ENCODE data around the gene SCNN1B. TPM values are rescaled to one million over a fixed set of nuclear protein-coding genes. Genes with fewer than 3 reads are reported as not detected.

Gene SCNN1B
- polyA plus RNA-seq, 2 donors: 46.0 to 99.9 TPM

DNA sequence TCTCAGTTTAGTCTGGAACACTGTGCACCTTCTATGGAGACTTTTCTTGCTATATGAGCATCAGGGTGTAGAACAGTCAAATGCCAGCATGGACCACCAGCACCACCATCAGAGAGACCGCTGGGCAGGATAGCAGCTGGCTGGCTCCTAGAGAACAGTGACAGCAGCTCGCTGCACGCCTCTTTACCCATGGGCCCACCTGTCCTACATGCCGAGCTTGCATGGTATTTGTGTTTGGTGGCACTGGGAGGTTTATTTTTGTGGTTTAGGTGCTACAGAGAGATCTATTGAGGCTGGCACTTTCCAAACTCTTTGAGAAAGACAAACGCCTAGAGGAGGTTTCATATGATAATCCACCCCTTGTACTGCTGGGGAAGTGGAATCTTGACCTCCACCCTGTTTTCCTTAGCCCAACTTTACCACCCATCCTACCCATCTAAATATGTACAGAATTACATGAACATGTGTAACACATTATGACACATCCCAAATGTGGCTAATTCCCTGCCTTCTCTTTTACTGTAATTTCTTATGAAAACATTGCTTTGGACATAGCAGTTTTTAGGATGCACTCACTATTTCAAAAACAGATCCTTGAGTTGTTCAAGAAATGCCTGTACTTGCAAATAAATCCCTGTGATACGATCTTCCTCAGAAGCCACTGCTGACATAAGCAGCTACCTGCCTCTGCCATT lies 104.6 kb downstream of the SCNN1B start:
- Histone ChIP-seq H3K4me1 (ENCODE audit: control insufficient read depth in 2 of 2, insufficient read depth in 2 of 2, low read length in 1 of 2) (no peaks in the 10 kb centered on the region), H3K27ac (ENCODE audit: low read depth in 2 of 2, low read length in 1 of 2) (no peak overlapping the region), H3K4me3 (ENCODE audit: low read depth in 1 of 2, low read length in 2 of 2) (no peak overlapping the region), H3K36me3 (ENCODE audit: control insufficient read depth in 2 of 2, insufficient read depth in 2 of 2, low read length in 1 of 2) (peaks cover 16 to 26% of the 10 kb centered on the region in 2 donors), H3K9me3 (ENCODE audit: control insufficient read depth in 2 of 2, insufficient read depth in 1 of 2, low read depth in 1 of 2, low read length in 1 of 2) (no peaks in the 10 kb centered on the region), H3K27me3 (ENCODE audit: control insufficient read depth in 1 of 2, insufficient read depth in 2 of 2, low read length in 2 of 2) (no peaks in the 10 kb centered on the region)
- 90 to 94% methylated on average over 6 of the region's 6 CpGs for WGBS, 2 donors

GRCh38 chr16:23407436-23408127 lies 105.5 kb downstream of the SCNN1B start:
- 94% methylated on average over 9 of the region's 9 CpGs for WGBS, 2 donors
- Histone ChIP-seq H3K9me3 (ENCODE audit: control insufficient read depth in 2 of 2, insufficient read depth in 1 of 2, low read depth in 1 of 2, low read length in 1 of 2) (no peaks in the 10 kb centered on the region), H3K4me3 (ENCODE audit: low read depth in 1 of 2, low read length in 2 of 2) (no peak overlapping the region), H3K27me3 (ENCODE audit: control insufficient read depth in 1 of 2, insufficient read depth in 2 of 2, low read length in 2 of 2) (no peaks in the 10 kb centered on the region), H3K27ac (ENCODE audit: low read depth in 2 of 2, low read length in 1 of 2) (no peak overlapping the region), H3K4me1 (ENCODE audit: control insufficient read depth in 2 of 2, insufficient read depth in 2 of 2, low read length in 1 of 2) (no peaks in the 10 kb centered on the region), H3K36me3 (ENCODE audit: control insufficient read depth in 2 of 2, insufficient read depth in 2 of 2, low read length in 1 of 2) (peaks cover 19 to 26% of the 10 kb centered on the region in 2 donors)

- Histone ChIP-seq H3K9me3 (ENCODE audit: control insufficient read depth in 2 of 2, insufficient read depth in 1 of 2, low read depth in 1 of 2, low read length in 1 of 2) (no peaks in the 10 kb centered on the region), H3K27me3 (ENCODE audit: control insufficient read depth in 1 of 2, insufficient read depth in 2 of 2, low read length in 2 of 2) (no peaks in the 10 kb centered on the region), H3K36me3 (ENCODE audit: control insufficient read depth in 2 of 2, insufficient read depth in 2 of 2, low read length in 1 of 2) (peaks cover 20 to 26% of the 10 kb centered on the region in 2 donors), H3K4me1 (ENCODE audit: control insufficient read depth in 2 of 2, insufficient read depth in 2 of 2, low read length in 1 of 2) (no peaks in the 10 kb centered on the region), H3K4me3 (ENCODE audit: low read depth in 1 of 2, low read length in 2 of 2) (no peak overlapping the region), H3K27ac (ENCODE audit: low read depth in 2 of 2, low read length in 1 of 2) (no peak overlapping the region)
- 91 to 96% methylated on average over 17 to 19 of the region's 21 CpGs for WGBS, 2 donors
Observed at GRCh38 chr16:23408242-23408822, 106.2 kb downstream of the SCNN1B start.

DNA sequence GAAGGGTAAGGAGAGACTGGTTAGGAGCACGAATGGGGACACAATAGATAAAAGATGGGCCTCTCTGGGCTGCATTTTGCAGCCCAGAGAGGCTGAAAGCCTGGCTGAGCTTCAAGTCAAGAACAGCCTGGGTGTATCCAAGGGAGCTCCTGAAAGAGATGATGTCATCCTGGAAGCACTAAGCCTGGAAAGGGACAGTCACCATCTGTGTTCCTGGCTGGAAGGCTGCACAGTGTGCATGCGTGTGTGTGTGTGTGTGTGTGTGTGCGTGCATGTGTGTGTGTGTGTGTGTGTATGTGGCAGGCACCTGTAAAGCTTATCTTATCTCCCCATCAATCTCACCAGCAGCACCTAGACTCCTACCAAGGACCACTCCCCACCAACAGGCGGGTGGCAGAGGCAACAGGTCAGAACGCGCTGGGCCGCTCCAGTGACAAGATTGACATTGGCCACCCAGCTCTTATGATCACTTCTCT lies 106.8 kb downstream of the SCNN1B start:
- H3K36me3 ChIP-seq (ENCODE audit: control insufficient read depth in 2 of 2, insufficient read depth in 2 of 2, low read length in 1 of 2): peaks cover 21% of the 10 kb centered on the region in 2 donors
- no peak overlapping the region for H3K27ac ChIP-seq (ENCODE audit: low read depth in 2 of 2, low read length in 1 of 2)
- 75 to 79% methylated on average over 7 of the region's 7 CpGs for WGBS, 2 donors

GRCh38 chr16:23409522-23409921 lies 107.4 kb downstream of the SCNN1B start:
- Histone ChIP-seq H3K4me1 (ENCODE audit: control insufficient read depth in 2 of 2, insufficient read depth in 2 of 2, low read length in 1 of 2) (no peaks in the 10 kb centered on the region), H3K36me3 (ENCODE audit: control insufficient read depth in 2 of 2, insufficient read depth in 2 of 2, low read length in 1 of 2) (peaks cover 23 to 26% of the 10 kb centered on the region in 2 donors), H3K27me3 (ENCODE audit: control insufficient read depth in 1 of 2, insufficient read depth in 2 of 2, low read length in 2 of 2) (no peaks in the 10 kb centered on the region), H3K9me3 (ENCODE audit: control insufficient read depth in 2 of 2, insufficient read depth in 1 of 2, low read depth in 1 of 2, low read length in 1 of 2) (no peaks in the 10 kb centered on the region), H3K4me3 (ENCODE audit: low read depth in 1 of 2, low read length in 2 of 2) (no peak overlapping the region), H3K27ac (ENCODE audit: low read depth in 2 of 2, low read length in 1 of 2) (no peak overlapping the region)
- 85 to 88% methylated on average over 2 of the region's 2 CpGs for WGBS, 2 donors

More for the DNA sequence above, 106.8 kb downstream of the SCNN1B start:
- Histone ChIP-seq H3K9me3 (ENCODE audit: control insufficient read depth in 2 of 2, insufficient read depth in 1 of 2, low read depth in 1 of 2, low read length in 1 of 2) (no peaks in the 10 kb centered on the region), H3K4me1 (ENCODE audit: control insufficient read depth in 2 of 2, insufficient read depth in 2 of 2, low read length in 1 of 2) (no peaks in the 10 kb centered on the region), H3K27me3 (ENCODE audit: control insufficient read depth in 1 of 2, insufficient read depth in 2 of 2, low read length in 2 of 2) (no peaks in the 10 kb centered on the region), H3K4me3 (ENCODE audit: low read depth in 1 of 2, low read length in 2 of 2) (no peak overlapping the region)

DNA sequence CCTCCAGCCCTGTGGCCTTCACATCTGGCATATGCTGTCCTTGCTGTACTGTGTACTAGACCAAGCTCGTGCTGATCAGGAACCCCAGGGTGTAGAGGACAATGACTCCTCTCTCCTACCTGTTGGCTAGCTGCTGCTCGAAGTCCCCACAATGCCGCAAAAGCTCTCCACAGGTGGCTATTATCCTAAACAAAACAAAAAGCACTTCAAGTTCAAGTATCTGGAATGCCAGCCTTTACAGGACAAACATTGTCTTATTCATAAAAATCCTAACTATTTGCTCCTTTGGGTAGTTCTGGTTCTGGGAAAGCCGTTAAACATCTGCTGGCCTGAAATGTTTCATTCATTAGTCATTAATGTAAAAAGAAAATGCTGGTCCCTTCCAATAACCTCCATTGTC lies 108.1 kb downstream of the SCNN1B start:
- no peaks in the 10 kb centered on the region for H3K27me3 ChIP-seq (ENCODE audit: control insufficient read depth in 1 of 2, insufficient read depth in 2 of 2, low read length in 2 of 2)
- H3K27ac ChIP-seq (ENCODE audit: low read depth in 2 of 2, low read length in 1 of 2): no peak overlapping the region
- no peaks in the 10 kb centered on the region for H3K4me1 ChIP-seq (ENCODE audit: control insufficient read depth in 2 of 2, insufficient read depth in 2 of 2, low read length in 1 of 2)
- no peaks in the 10 kb centered on the region for H3K9me3 ChIP-seq (ENCODE audit: control insufficient read depth in 2 of 2, insufficient read depth in 1 of 2, low read depth in 1 of 2, low read length in 1 of 2)
- no peak overlapping the region for H3K4me3 ChIP-seq (ENCODE audit: low read depth in 1 of 2, low read length in 2 of 2)
- 87 to 90% methylated on average over 4 of the region's 4 CpGs for WGBS, 2 donors
- peaks cover 23 to 24% of the 10 kb centered on the region in 2 donors for H3K36me3 ChIP-seq (ENCODE audit: control insufficient read depth in 2 of 2, insufficient read depth in 2 of 2, low read length in 1 of 2)

DNA sequence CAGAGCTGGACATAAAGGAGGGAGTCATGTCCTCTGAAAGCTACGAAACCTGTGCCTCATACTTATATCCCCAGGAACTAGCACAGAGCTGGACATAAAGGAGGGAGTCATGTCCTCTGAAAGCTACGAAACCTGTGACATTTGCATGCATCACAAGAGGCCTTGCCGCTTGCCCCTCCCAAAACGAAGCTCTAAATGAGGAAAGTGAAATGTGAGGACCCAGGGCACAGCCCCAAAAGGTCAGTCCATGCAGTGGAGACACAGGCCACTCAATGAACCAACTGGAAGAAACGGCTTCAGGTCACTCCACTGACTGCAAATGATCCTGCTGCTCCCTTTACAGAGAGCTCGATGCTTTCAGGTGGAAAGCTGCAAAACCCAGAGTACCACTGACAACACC lies 112.6 kb downstream of the SCNN1B start:
- Histone ChIP-seq H3K9me3 (ENCODE audit: control insufficient read depth in 2 of 2, insufficient read depth in 1 of 2, low read depth in 1 of 2, low read length in 1 of 2) (no peaks in the 10 kb centered on the region), H3K27me3 (ENCODE audit: control insufficient read depth in 1 of 2, insufficient read depth in 2 of 2, low read length in 2 of 2) (no peaks in the 10 kb centered on the region), H3K4me3 (ENCODE audit: low read depth in 1 of 2, low read length in 2 of 2) (no peak overlapping the region), H3K36me3 (ENCODE audit: control insufficient read depth in 2 of 2, insufficient read depth in 2 of 2, low read length in 1 of 2) (peaks cover 8 to 21% of the 10 kb centered on the region in 2 donors), H3K27ac (ENCODE audit: low read depth in 2 of 2, low read length in 1 of 2) (no peak overlapping the region), H3K4me1 (ENCODE audit: control insufficient read depth in 2 of 2, insufficient read depth in 2 of 2, low read length in 1 of 2) (no peaks in the 10 kb centered on the region)
- WGBS, 2 donors: 94 to 95% methylated on average over 6 of the region's 6 CpGs

- WGBS, 2 donors: 91 to 93% methylated on average over 7 of the region's 7 CpGs
- peaks cover 2 to 21% of the 10 kb centered on the region in 2 donors for H3K36me3 ChIP-seq (ENCODE audit: control insufficient read depth in 2 of 2, insufficient read depth in 2 of 2, low read length in 1 of 2)
Observed at GRCh38 chr16:23416816-23417215, 114.7 kb downstream of the SCNN1B start.

DNA sequence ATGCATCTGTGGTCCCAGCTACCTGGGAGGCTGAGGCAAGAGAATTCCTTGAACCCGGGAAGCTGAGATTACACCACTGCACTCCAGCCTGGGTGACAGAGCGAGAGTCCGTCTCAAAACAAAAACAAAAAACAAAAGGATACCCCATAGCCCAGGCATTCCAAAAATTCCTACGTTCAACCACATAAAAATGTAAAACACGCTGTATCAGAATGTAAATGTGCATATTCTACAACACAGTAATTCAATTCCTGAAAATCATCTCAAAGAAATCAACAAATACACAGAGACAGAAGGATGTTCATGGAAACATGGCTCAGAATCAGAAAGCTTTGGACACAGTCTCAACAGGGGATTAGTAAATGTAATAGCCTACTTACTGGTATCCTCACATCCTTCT lies 117.9 kb downstream of the SCNN1B start:
- H3K4me1 ChIP-seq (ENCODE audit: control insufficient read depth in 2 of 2, insufficient read depth in 2 of 2, low read length in 1 of 2): peaks cover 0 to 4% of the 10 kb centered on the region in 2 donors
- 70 to 85% methylated on average over 5 of the region's 5 CpGs for WGBS, 2 donors
- H3K36me3 ChIP-seq (ENCODE audit: control insufficient read depth in 2 of 2, insufficient read depth in 2 of 2, low read length in 1 of 2): peaks cover 0 to 9% of the 10 kb centered on the region in 2 donors
- no peaks in the 10 kb centered on the region for H3K27me3 ChIP-seq (ENCODE audit: control insufficient read depth in 1 of 2, insufficient read depth in 2 of 2, low read length in 2 of 2)
- H3K4me3 ChIP-seq (ENCODE audit: low read depth in 1 of 2, low read length in 2 of 2): no peak overlapping the region
- H3K9me3 ChIP-seq (ENCODE audit: control insufficient read depth in 2 of 2, insufficient read depth in 1 of 2, low read depth in 1 of 2, low read length in 1 of 2): no peaks in the 10 kb centered on the region
- no peak overlapping the region for H3K27ac ChIP-seq (ENCODE audit: low read depth in 2 of 2, low read length in 1 of 2)

More at GRCh38 chr16:23416816-23417215, 114.7 kb downstream of the SCNN1B start:
- no peaks in the 10 kb centered on the region for H3K9me3 ChIP-seq (ENCODE audit: control insufficient read depth in 2 of 2, insufficient read depth in 1 of 2, low read depth in 1 of 2, low read length in 1 of 2)
- H3K4me3 ChIP-seq (ENCODE audit: low read depth in 1 of 2, low read length in 2 of 2): no peak overlapping the region
- H3K27ac ChIP-seq (ENCODE audit: low read depth in 2 of 2, low read length in 1 of 2): no peak overlapping the region
- no peaks in the 10 kb centered on the region for H3K4me1 ChIP-seq (ENCODE audit: control insufficient read depth in 2 of 2, insufficient read depth in 2 of 2, low read length in 1 of 2)
- H3K27me3 ChIP-seq (ENCODE audit: control insufficient read depth in 1 of 2, insufficient read depth in 2 of 2, low read length in 2 of 2): no peaks in the 10 kb centered on the region
